Liver (tissue), 9 donors: ENCODE results near the gene NHLRC3. TPM values are rescaled to one million over a fixed set of nuclear protein-coding genes. Genes with fewer than 3 reads are reported as not detected.

Experiments used
- DNase-seq: peaks from one replicate; pipeline ENCODE4 v3.0.0-alpha.2; 2017; ENCODE audit warnings: low spot score
- H3K27ac ChIP-seq, 2 donors: one replicate each; pipeline ENCODE4 v1.7.0; 2013; ENCODE audit warnings: inconsistent platforms in 2 of 2, low read length in 2 of 2, control low read depth in 1 of 2, low read depth in 1 of 2, mild to moderate bottlenecking in 1 of 2
- H3K27me3 ChIP-seq, 4 donors: one replicate each; pipeline versions ENCODE4 v1.6.1 to v1.7.0; 2013; ENCODE audit warnings: low read length in 3 of 4, inconsistent platforms in 1 of 4, mild to moderate bottlenecking in 1 of 4, moderate library complexity in 1 of 4; ENCODE audit not compliant: control insufficient read depth in 4 of 4, insufficient read depth in 4 of 4
- H3K36me3 ChIP-seq, 4 donors: one replicate each; pipeline versions ENCODE4 v1.6.1 to v1.7.0; 2013; ENCODE audit warnings: low read length in 3 of 4, mild to moderate bottlenecking in 3 of 4, low read depth in 1 of 4, moderate library complexity in 1 of 4; ENCODE audit not compliant: control insufficient read depth in 4 of 4, insufficient read depth in 3 of 4
- H3K4me1 ChIP-seq, 4 donors: one replicate each; pipeline versions ENCODE4 v1.6.1 to v1.7.0; 2013; ENCODE audit warnings: low read length in 3 of 4, mild to moderate bottlenecking in 3 of 4, moderate library complexity in 1 of 4; ENCODE audit not compliant: control insufficient read depth in 4 of 4, insufficient read depth in 4 of 4
- H3K4me3 ChIP-seq, 3 donors: one replicate each; pipeline versions ENCODE4 v1.6.1 to v1.7.0; 2013; ENCODE audit warnings: low read length in 3 of 3, control low read depth in 1 of 3, low read depth in 1 of 3, mild to moderate bottlenecking in 1 of 3
- H3K9ac ChIP-seq, 2 donors: one replicate each; pipeline ENCODE4 v1.7.0; 2013; ENCODE audit warnings: low read length in 2 of 2, mild to moderate bottlenecking in 2 of 2, moderate library complexity in 2 of 2, control low read depth in 1 of 2, low read depth in 1 of 2
- H3K9me3 ChIP-seq, 4 donors: one replicate each; pipeline versions ENCODE4 v1.6.1 to v1.7.0; 2013; ENCODE audit warnings: low read length in 3 of 4; ENCODE audit not compliant: control insufficient read depth in 4 of 4
- CTCF ChIP-seq: fragments of 150-350 bp; IDR thresholded peaks from 2 replicates; pipeline ENCODE4 v1.5.1; 2017; ENCODE audit warnings: improper control_type of control experiment, low read depth, low read length; ENCODE audit not compliant: missing input control
- EGR1 ChIP-seq, 2 donors: IDR thresholded peaks; 2 replicates each; pipeline ENCODE4 v1.6.1; 2016 to 2018; ENCODE audit warnings: antibody characterized with exemption in 2 of 2, low read depth in 2 of 2
- FOXA2 ChIP-seq: IDR thresholded peaks from 2 replicates; pipeline ENCODE4 v1.6.1; 2016; ENCODE audit warnings: antibody characterized with exemption
- HNF4A ChIP-seq, 2 donors: conservative IDR thresholded peaks; 2 replicates each; pipeline ENCODE4 v1.6.1; 2016; ENCODE audit warnings: antibody characterized with exemption in 2 of 2, mild to moderate bottlenecking in 2 of 2
- HNF4G ChIP-seq: IDR thresholded peaks from 2 replicates; pipeline ENCODE4 v1.6.1; 2016; ENCODE audit warnings: antibody characterized with exemption
- JUND ChIP-seq, 2 donors: IDR thresholded peaks; 2 replicates each; pipeline ENCODE4 v1.6.1; 2016; ENCODE audit warnings: antibody characterized with exemption in 2 of 2
- RAD21 ChIP-seq, 2 donors: IDR thresholded peaks; 2 replicates each; pipeline ENCODE4 v1.6.1; 2016; ENCODE audit warnings: antibody characterized with exemption in 2 of 2, mild to moderate bottlenecking in 2 of 2
- YY1 ChIP-seq: IDR thresholded peaks from 2 replicates; pipeline ENCODE4 v1.6.1; 2016; ENCODE audit warnings: antibody characterized with exemption, mild to moderate bottlenecking
- WGBS: extraction: QIAGEN DNeasy Blood & Tissue Kit; methylation state at CpG from one replicate; pipeline ENCODE4 v1.1.7; 2013; 5-methylcytosine and 5-hydroxymethylcytosine counted together
- polyA plus RNA-seq, 2 donors: library from polyadenylated mRNA; stranded (reverse) in 1 of 2; unstranded in 1 of 2; fragments of 200-250 nt in 1 of 2; fragments of >200 nt in 1 of 2; fragmentation: Nextera tagmentation in 1 of 2; extraction: Ambion mirVana in 1 of 2; gene quantifications; one replicate each; pipeline versions ENCODE4 v1.2.1 to v1.2.3, GENCODE V29; 2013 to 2015
- total RNA-seq, 2 donors: library from RNA; depleted of rRNA; stranded (reverse); fragments of >200 nt; gene quantifications; one replicate each; pipeline ENCODE4 v1.2.3, GENCODE V29; 2014
- TF ChIP-seq, protein P1 (sequence below): IDR thresholded peaks from 2 replicates; pipeline ENCODE4 v1.6.1; 2016; ENCODE audit warnings: antibody characterized with exemption
- TF ChIP-seq, protein P2 (sequence below): IDR thresholded peaks from 2 replicates; pipeline ENCODE4 v1.6.1; 2016; ENCODE audit warnings: antibody characterized with exemption
- donor health status: healthy.
- donor health status: healthy.
- donor health status: healthy.
- donor health status: healthy.
- donor health status: healthy.

The NHLRC3 gene
- total and polyA plus RNA-seq, 4 donors: 8.4 to 16.2 (median 12.7) TPM

GRCh38 chr13:39016087-39016486, 22.2 kb upstream of the NHLRC3 start:
- TF ChIP-seq, protein P1, sequence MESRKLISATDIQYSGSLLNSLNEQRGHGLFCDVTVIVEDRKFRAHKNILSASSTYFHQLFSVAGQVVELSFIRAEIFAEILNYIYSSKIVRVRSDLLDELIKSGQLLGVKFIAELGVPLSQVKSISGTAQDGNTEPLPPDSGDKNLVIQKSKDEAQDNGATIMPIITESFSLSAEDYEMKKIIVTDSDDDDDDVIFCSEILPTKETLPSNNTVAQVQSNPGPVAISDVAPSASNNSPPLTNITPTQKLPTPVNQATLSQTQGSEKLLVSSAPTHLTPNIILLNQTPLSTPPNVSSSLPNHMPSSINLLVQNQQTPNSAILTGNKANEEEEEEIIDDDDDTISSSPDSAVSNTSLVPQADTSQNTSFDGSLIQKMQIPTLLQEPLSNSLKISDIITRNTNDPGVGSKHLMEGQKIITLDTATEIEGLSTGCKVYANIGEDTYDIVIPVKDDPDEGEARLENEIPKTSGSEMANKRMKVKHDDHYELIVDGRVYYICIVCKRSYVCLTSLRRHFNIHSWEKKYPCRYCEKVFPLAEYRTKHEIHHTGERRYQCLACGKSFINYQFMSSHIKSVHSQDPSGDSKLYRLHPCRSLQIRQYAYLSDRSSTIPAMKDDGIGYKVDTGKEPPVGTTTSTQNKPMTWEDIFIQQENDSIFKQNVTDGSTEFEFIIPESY: no peak
- no peak for TF ChIP-seq YY1
- Histone ChIP-seq H3K4me1 (peaks cover 0 to 4% (median 2%) of the 10 kb centered on the region in 4 donors), H3K9me3 (no peaks in the 10 kb centered on the region), H3K36me3 (peaks cover 6 to 54% (median 36%) of the 10 kb centered on the region in 4 donors), H3K27ac (no peak overlapping the region), H3K27me3 (no peaks in the 10 kb centered on the region), H3K9ac (no peak overlapping the region), H3K4me3 (no peak overlapping the region)
- no peak for DNase-seq
- 90% methylated on average over 1 of the region's 1 CpG for WGBS

DNA sequence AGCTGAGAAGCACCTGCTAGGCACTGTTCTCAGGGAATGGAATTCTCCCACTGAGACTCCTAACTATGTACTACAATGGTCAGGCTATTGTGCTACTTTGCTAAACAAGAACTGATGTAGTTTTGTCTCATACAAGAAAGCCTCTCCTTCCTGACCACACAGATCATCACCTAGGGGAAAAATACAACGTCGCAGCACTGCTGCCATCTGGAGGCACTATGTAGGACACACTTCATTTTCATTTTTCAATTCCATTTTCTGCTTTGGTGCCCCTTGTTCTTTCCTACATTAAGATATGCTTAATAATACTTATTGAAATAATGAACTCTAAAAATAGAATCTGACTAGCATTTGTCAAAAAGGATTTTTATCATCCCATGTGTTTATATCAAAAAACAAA, 21.5 kb upstream of the NHLRC3 start:
- Histone ChIP-seq H3K9me3 (no peaks in the 10 kb centered on the region), H3K27ac (no peak overlapping the region), H3K4me1 (peaks cover 0 to 3% (median 1%) of the 10 kb centered on the region in 4 donors), H3K9ac (no peak overlapping the region), H3K36me3 (peaks cover 6 to 58% (median 35%) of the 10 kb centered on the region in 4 donors), H3K27me3 (no peaks in the 10 kb centered on the region), H3K4me3 (no peak overlapping the region)
- DNase-seq: no peak
- no peak for TF ChIP-seq HNF4A (conservative IDR thresholded peaks at IDR 0.05)
- peak; percentile 13 for TF ChIP-seq CTCF
- TF ChIP-seq RAD21 (IDR thresholded peaks at IDR 0.05): peak; percentile 58 to 69
- WGBS: 27% methylated on average over 2 of the region's 2 CpGs

GRCh38 chr13:39020853-39021462, 17.3 kb upstream of the NHLRC3 start:
- no peak overlapping the region for H3K9ac ChIP-seq
- no peak overlapping the region for H3K27ac ChIP-seq
- no peaks in the 10 kb centered on the region for H3K4me1 ChIP-seq
- no peak overlapping the region for H3K4me3 ChIP-seq
- no peaks in the 10 kb centered on the region for H3K9me3 ChIP-seq
- H3K27me3 ChIP-seq: no peaks in the 10 kb centered on the region
- no peak for TF ChIP-seq JUND (IDR thresholded peaks at IDR 0.05)
- TF ChIP-seq, protein P2, sequence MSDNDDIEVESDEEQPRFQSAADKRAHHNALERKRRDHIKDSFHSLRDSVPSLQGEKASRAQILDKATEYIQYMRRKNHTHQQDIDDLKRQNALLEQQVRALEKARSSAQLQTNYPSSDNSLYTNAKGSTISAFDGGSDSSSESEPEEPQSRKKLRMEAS: no peak
- no peak for TF ChIP-seq HNF4G
- TF ChIP-seq RAD21 (IDR thresholded peaks at IDR 0.05): no peak
- TF ChIP-seq FOXA2: no peak
- TF ChIP-seq YY1: no peak
- TF ChIP-seq CTCF: no peak
- TF ChIP-seq HNF4A (conservative IDR thresholded peaks at IDR 0.05): no peak
- no peak for TF ChIP-seq EGR1 (IDR thresholded peaks at IDR 0.05; ENCODE audit: low read depth in 2 of 2)
- 91% methylated on average over 4 of the region's 4 CpGs for WGBS
- DNase-seq: no peak
- H3K36me3 ChIP-seq: peaks cover 4 to 63% (median 40%) of the 10 kb centered on the region in 4 donors
